ENCODE measurements around the gene ENAH.

GRCh38 chr1:225692517-225692879 lies 39.6 kb upstream of the ENAH start:
- no peak for TF ChIP-seq POLR2A (IDR thresholded peaks at IDR 0.05; ENCODE audit: low read depth)
- TF ChIP-seq, protein P1, sequence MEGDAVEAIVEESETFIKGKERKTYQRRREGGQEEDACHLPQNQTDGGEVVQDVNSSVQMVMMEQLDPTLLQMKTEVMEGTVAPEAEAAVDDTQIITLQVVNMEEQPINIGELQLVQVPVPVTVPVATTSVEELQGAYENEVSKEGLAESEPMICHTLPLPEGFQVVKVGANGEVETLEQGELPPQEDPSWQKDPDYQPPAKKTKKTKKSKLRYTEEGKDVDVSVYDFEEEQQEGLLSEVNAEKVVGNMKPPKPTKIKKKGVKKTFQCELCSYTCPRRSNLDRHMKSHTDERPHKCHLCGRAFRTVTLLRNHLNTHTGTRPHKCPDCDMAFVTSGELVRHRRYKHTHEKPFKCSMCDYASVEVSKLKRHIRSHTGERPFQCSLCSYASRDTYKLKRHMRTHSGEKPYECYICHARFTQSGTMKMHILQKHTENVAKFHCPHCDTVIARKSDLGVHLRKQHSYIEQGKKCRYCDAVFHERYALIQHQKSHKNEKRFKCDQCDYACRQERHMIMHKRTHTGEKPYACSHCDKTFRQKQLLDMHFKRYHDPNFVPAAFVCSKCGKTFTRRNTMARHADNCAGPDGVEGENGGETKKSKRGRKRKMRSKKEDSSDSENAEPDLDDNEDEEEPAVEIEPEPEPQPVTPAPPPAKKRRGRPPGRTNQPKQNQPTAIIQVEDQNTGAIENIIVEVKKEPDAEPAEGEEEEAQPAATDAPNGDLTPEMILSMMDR (IDR thresholded peaks at IDR 0.05), result no peak
- no peak for TF ChIP-seq EP300 (IDR thresholded peaks at IDR 0.05)
